HFFc6 (cell line): ENCODE data around the gene HKDC1. TPM values are rescaled to one million over a fixed set of nuclear protein-coding genes. Genes with fewer than 3 reads are reported as not detected.

ENCODE experiments used
- DNase-seq: peaks from one replicate; pipeline ENCODE4 v3.0.0-alpha.2; 2018
- H3K27ac Mint-ChIP-seq: 2 replicates; pipeline ENCODE4 v1.8.0; 2020; ENCODE audit warnings: mild to moderate bottlenecking, mixed read lengths
- H3K27me3 Mint-ChIP-seq: 2 replicates; pipeline ENCODE4 v1.8.0; 2021; ENCODE audit warnings: mild to moderate bottlenecking, moderate library complexity, mixed read lengths; ENCODE audit not compliant: insufficient read depth
- H3K36me3 Mint-ChIP-seq: 2 replicates; pipeline ENCODE4 v1.8.0; 2021; ENCODE audit warnings: low read depth, mixed read lengths
- H3K4me1 Mint-ChIP-seq: 2 replicates; pipeline ENCODE4 v1.8.0; 2020; ENCODE audit warnings: low read depth, mixed read lengths
- H3K4me3 Mint-ChIP-seq: 2 replicates; pipeline ENCODE4 v1.8.0; 2020; ENCODE audit warnings: mild to moderate bottlenecking, moderate library complexity, mixed read lengths
- H3K9me3 Mint-ChIP-seq: 2 replicates; pipeline ENCODE4 v1.8.0; 2020; ENCODE audit warnings: mild to moderate bottlenecking, mixed read lengths
- total RNA-seq, 6 experiments: library from RNA; stranded (reverse); fragmentation: NEBNext Ultra II Directional; extraction: Animal tissue kit (Norgen Biotek cat#: 25700); gene quantifications; 2 replicates in 1 of 6; 3 replicates in 5 of 6; pipeline ENCODE4 v1.2.3, GENCODE V29; 2021
- TF ChIP-seq, protein P1 (sequence below): fragments of 200-600 bp; sonication (generic); IDR thresholded peaks from 2 replicates; pipeline ENCODE4 v1.5.0; 2021; ENCODE audit warnings: antibody characterized with exemption, mild to moderate bottlenecking

HKDC1 gene
- total RNA-seq, 6 experiments from 2014 or later: 0.09 to 0.54 (median 0.42) TPM

- peak; percentile 38 for DNase-seq
- peaks cover 63% of the 10 kb centered on the region for H3K4me1 Mint-ChIP-seq
- H3K4me3 Mint-ChIP-seq: no peak overlapping the region
- H3K36me3 Mint-ChIP-seq: no peaks in the 10 kb centered on the region
- H3K27ac Mint-ChIP-seq: peak overlapping the region; percentile 28
- H3K27me3 Mint-ChIP-seq: peaks cover 2% of the 10 kb centered on the region; the same call in 1 of the 2 replicates
- no peaks in the 10 kb centered on the region for H3K9me3 Mint-ChIP-seq
- TF ChIP-seq, protein P1, sequence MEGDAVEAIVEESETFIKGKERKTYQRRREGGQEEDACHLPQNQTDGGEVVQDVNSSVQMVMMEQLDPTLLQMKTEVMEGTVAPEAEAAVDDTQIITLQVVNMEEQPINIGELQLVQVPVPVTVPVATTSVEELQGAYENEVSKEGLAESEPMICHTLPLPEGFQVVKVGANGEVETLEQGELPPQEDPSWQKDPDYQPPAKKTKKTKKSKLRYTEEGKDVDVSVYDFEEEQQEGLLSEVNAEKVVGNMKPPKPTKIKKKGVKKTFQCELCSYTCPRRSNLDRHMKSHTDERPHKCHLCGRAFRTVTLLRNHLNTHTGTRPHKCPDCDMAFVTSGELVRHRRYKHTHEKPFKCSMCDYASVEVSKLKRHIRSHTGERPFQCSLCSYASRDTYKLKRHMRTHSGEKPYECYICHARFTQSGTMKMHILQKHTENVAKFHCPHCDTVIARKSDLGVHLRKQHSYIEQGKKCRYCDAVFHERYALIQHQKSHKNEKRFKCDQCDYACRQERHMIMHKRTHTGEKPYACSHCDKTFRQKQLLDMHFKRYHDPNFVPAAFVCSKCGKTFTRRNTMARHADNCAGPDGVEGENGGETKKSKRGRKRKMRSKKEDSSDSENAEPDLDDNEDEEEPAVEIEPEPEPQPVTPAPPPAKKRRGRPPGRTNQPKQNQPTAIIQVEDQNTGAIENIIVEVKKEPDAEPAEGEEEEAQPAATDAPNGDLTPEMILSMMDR: no peak
These were observed 4.9 kb downstream of the HKDC1 start for GRCh38 chr10:69224862-69225657.

- H3K27me3 Mint-ChIP-seq: peaks cover 2% of the 10 kb centered on the region; the same call in 1 of the 2 replicates
- no peaks in the 10 kb centered on the region for H3K36me3 Mint-ChIP-seq
- peak overlapping the region; percentile 28 for H3K27ac Mint-ChIP-seq
These were observed 5.5 kb downstream of the HKDC1 start for GRCh38 chr10:69225681-69226080.

DNA sequence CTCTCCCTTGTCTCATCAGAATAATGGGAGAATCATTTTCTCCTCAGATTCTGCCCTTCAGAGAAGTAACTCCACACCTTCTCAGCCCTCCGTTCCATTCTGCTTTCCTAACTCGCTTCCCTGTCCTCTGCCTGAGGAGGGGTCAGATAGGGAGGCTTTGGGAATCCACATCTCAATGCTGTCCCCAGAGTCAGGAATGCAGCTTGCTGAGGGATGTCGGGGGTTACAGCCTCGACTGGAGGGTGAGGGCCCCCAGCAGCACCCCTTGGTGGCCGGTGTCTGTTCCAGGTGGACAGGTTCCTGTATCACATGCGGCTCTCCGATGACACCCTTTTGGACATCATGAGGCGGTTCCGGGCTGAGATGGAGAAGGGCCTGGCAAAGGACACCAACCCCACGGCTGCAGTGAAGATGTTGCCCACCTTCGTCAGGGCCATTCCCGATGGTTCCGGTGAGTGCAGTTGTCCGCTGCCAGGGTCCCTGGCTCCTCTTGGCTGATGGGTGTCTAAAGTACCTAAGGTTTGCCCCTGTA lies 6.9 kb downstream of the HKDC1 start:
- H3K36me3 Mint-ChIP-seq: no peaks in the 10 kb centered on the region
- DNase-seq: no peak
- TF ChIP-seq, protein P1: 0 out of 2 replicates have a peak, but pooled peaks have one; percentile 24
- no peak overlapping the region for H3K4me3 Mint-ChIP-seq
- no peak overlapping the region for H3K27ac Mint-ChIP-seq
- peaks cover 2% of the 10 kb centered on the region for H3K27me3 Mint-ChIP-seq
- H3K4me1 Mint-ChIP-seq: peaks cover 69% of the 10 kb centered on the region
- no peaks in the 10 kb centered on the region for H3K9me3 Mint-ChIP-seq

More at GRCh38 chr10:69225681-69226080, 5.5 kb downstream of the HKDC1 start:
- Mint-ChIP-seq H3K9me3 (no peaks in the 10 kb centered on the region), H3K4me3 (no peak overlapping the region), H3K4me1 (peaks cover 64% of the 10 kb centered on the region)
- TF ChIP-seq, protein P1: no peak
- no peak for DNase-seq

DNA sequence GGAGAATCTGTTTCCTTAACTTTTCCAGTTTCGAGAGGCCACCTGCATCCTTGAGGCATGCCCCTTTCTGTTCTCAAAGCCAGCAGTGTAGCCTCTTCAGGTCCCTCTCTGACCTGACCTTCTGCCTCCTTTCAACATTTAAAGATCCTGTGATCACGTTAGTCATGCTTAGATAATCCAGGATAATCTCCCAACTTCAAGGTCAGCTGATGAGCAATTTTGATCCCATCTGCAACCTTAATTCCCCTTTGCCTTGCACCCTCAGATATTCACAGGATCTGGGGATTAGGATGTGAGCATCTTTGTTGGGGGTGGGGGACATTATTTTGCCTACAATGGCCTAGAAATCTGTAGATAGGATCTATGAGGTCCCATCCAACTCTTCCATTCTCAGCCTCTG lies 8.0 kb downstream of the HKDC1 start:
- Mint-ChIP-seq H3K27me3 (peaks cover 2% of the 10 kb centered on the region), H3K4me3 (no peak overlapping the region), H3K4me1 (peaks cover 69% of the 10 kb centered on the region), H3K36me3 (no peaks in the 10 kb centered on the region), H3K27ac (no peak overlapping the region), H3K9me3 (no peaks in the 10 kb centered on the region)
- no peak for DNase-seq
- TF ChIP-seq, protein P1: no peak

GRCh38 chr10:69229616-69229916 lies 9.4 kb downstream of the HKDC1 start:
- Mint-ChIP-seq H3K27ac (no peak overlapping the region), H3K36me3 (no peaks in the 10 kb centered on the region)

More at GRCh38 chr10:69229616-69229916, 9.4 kb downstream of the HKDC1 start:
- no peaks in the 10 kb centered on the region for H3K9me3 Mint-ChIP-seq
- DNase-seq: no peak
- TF ChIP-seq, protein P1: no peak
- H3K4me1 Mint-ChIP-seq: peaks cover 69% of the 10 kb centered on the region
- peaks cover 2% of the 10 kb centered on the region for H3K27me3 Mint-ChIP-seq
- no peak overlapping the region for H3K4me3 Mint-ChIP-seq
